NCI-H128 (cell line): ENCODE results near the gene RAPGEF4.
"Not testable (repeated sequence)": the region's sequence is repeated elsewhere in the genome, so short reads cannot be mapped to it uniquely, and the experiment has no call there.

ENCODE experiments used
- DNase-seq: peaks from one replicate; lab custom pipeline; 2025; ENCODE audit not compliant: unreplicated experiment; lab: John Stamatoyannopoulos, UW

Gene RAPGEF4

DNA sequence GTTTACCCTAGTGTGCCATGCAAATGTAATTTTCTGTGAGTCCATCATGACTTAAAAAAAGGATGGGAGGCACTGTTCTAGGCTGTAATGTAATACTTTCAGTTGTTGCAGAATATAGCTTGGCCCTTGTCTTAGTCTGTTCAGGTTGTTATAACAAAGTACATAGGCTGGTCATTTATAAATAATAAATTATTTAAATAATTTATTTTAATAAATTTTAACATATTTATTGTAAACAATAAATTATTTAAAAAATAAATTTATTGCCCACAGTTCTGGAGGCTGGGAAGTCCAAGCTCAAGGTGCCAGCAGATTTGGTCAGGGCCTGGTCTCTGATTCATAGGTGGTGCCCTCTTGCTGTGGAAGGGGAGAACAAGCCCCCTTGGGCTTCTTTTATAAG lies 35.2 kb downstream of the RAPGEF4 start:
- DNase-seq, result no peak

DNA sequence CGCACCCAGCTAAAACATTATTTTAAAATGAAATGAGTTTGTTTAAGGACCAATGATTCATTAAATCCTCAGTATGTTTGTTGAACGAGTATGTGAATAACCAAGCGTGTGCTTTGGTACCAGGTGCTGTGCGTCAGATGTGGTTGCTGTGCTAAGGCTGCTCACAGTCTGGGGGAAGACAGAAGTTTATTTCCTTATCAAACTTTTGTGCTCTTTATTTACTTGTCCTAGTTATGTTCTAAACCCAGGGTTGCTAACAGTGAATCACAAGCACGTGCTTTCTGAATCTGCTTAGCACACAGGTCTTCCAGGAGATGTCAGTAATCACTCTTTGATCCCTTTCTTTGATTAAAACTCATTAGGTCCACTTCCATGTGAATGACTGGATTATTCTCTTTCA lies 37.0 kb downstream of the RAPGEF4 start:
- no peak for DNase-seq

DNA sequence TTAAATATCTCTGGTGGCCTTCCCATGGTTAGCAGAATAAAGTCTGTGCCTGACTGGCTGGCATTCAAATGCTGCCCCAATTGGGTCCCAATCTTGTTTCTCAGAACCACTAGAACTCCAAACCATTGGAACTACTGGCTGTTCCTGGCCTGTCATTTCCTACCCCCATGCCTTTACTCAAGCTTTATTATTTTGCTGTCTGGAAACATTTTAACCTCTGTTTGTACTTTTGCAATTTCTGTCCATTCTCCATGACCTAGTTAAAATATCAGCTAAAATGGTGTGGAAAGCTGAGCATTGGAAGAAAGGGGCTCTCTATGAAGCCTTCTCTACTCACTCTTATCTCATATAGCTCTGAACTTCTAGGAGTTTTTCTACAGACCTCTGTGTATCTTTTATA lies 38.7 kb downstream of the RAPGEF4 start:
- DNase-seq, result no peak

- no peak for DNase-seq
Measured at GRCh38 chr2:172775319-172775718, 39.7 kb downstream of the RAPGEF4 start.

GRCh38 chr2:172777431-172777830 lies 41.8 kb downstream of the RAPGEF4 start:
- no peak for DNase-seq

DNA sequence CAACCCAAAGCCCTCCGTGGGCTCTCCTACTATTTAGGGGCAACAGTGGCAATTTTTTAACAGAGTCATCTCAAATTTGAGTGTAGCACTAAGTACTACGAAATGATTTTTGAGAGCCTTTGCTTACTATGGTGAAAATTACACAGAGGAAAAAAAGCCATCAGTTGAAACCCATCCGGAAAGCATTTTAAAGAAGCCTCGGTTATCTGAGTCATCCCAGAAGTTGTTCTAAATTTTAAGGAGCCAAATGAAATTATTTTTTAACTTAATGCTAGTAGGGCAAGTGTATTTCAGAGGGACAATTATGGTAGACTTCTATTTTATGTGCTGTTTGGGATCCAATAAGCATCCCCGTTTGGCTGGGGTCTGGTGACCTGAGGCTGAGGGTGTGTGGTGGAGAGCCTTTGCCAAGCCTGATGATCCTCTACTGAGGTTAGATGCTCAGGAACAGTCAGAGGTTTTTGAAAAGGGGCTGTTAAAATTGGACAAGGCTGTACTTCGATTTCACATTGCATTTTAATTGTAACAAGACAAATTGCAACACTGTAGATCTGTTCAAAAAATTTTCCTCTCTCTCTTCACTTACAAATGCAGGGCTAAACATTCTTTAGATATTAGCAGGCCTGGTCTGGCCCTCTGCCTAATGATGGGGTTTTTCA lies 47.0 kb downstream of the RAPGEF4 start:
- DNase-seq, result no peak

GRCh38 chr2:172783165-172783898 lies 47.7 kb downstream of the RAPGEF4 start:
- no peak for DNase-seq

GRCh38 chr2:172788871-172789270 lies 53.2 kb downstream of the RAPGEF4 start:
- DNase-seq, result no peak

DNA sequence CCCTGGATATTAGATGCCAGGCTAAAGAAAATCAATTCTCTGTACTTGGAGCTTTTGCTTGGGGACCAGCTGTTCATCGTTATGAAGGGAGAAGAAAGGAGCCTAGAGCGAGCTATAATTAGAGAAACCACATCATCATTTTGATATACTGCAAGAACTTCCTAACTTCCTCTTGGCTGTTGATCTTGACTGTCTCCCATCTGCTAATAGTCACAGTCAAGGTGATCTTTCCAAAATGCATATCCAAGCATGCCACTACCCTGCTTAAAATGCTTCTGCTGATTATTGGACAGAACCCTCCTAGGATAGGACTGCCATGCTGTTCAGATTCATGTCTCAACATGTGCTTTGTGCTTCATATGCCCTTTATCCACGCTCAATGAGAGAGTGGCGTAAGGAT lies 54.8 kb downstream of the RAPGEF4 start:
- DNase-seq, result no peak

- DNase-seq, result no peak
Measured at GRCh38 chr2:172791953-172792352, 56.3 kb downstream of the RAPGEF4 start.

DNA sequence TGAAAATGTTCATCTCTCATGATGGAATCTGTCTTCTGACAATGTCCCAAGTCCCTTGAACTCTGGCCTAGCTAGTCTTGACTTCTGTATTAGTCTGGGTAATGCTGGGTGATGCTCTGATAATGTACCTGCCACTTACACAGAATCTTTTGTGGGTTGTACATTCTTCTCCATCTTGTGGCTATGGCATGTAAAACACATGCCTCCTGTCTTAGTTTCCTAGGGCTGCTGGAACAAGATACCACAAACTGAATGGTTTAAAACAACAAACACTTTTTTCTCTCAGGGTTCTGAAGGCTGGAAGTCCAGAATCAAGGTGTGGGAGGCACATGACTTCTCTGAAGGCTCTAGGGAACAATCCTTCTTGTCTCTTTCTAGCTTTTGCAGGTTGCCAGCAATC lies 57.1 kb downstream of the RAPGEF4 start:
- no peak for DNase-seq

- not testable (repeated sequence) for DNase-seq
Measured at GRCh38 chr2:172803308-172803707, 67.7 kb downstream of the RAPGEF4 start.

- no peak for DNase-seq
Measured at GRCh38 chr2:172804423-172804822, 68.8 kb downstream of the RAPGEF4 start.

GRCh38 chr2:172806493-172806892 lies 70.8 kb downstream of the RAPGEF4 start:
- DNase-seq, result peak; percentile 15

GRCh38 chr2:172806996-172807395 lies 71.4 kb downstream of the RAPGEF4 start:
- no peak for DNase-seq

DNA sequence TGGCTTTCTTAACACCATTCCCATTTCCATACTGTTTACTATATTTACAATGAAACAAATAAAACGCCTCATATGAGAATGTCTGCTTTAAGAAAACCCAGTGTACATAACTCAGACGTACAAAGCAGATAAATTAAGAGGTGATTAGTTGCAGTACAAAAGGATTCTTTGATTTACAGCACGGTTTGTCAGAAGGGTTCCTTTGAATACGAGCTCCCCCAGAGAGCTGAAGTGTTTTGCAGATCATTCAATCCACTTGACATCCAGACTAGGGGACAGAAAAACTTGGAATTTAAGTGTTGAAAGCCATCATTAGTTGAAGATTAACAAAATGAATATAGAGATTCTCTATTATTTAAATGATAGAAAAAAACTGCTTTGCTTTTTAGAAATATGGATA lies 72.5 kb downstream of the RAPGEF4 start:
- DNase-seq, result no peak

DNA sequence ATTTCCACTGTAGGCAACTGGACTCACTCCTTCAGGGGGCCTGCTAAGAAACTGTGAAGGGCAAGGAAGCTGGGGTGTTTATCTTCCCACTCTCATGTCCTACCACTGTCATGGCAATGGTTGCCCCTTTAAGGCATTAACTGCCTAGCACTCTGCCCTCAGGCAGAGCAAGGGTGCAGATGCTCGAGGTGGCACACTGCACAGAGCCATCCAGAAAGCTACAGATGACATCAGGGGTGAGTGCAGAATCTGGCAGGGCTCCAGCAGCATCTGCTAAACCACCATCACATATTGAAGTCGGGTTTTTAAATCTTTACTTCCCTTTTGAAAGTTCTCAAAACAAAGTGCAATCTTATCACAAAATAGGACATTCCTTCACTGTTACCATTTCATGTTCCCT lies 75.4 kb downstream of the RAPGEF4 start:
- no peak for DNase-seq

- DNase-seq, result no peak
Measured at GRCh38 chr2:172812158-172812744, 76.6 kb downstream of the RAPGEF4 start.

DNA sequence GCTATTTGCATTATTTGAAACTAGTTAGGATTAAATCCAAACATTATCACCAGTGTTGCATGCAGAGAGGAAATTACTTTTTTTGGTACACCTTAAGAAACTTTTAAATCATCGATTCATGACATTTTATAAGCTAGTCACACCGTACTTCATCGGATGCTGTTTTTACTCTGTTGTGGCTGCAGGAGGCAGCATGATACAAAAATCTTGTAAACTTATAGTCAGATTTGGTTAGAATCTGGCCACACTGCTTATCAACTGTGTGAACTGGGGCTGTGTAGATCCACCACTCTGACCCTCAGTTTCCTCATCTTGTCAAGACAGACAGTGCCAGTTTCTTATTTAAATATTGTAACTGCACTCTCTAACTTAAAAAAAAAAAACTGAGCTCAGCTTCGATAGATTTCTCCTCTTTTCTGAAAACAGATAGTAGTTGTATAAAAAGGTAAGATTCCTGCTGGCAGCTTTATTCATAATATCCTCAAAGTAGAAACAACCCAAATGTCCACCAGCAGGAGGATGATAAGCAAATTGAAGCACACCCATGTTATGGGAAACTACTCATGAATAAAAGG lies 77.8 kb downstream of the RAPGEF4 start:
- DNase-seq, result no peak

DNA sequence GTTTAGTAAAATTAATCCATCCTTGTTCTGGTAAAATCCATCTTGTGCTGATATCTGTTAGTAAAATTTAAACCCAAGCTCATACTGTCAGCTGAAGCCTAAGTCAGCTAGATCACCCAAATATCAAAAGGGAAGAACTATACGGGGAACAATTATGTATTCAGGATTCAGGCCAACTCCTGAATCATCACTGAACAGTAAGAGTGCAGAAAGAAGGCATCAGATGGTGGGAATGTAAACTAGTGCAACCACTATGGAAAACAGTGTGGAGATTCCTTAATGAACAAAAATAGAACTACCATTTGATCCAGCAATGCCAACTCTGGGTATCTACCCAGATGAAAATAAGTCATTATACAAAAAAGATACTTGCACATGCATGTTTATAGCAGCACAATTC lies 81.8 kb downstream of the RAPGEF4 start:
- DNase-seq, result no peak

GRCh38 chr2:172819943-172820342 lies 84.3 kb downstream of the RAPGEF4 start:
- no peak for DNase-seq
